ENCODE data around the gene PLEKHH1. TPM values are rescaled to one million over a fixed set of nuclear protein-coding genes. Genes with fewer than 3 reads are reported as not detected.

The PLEKHH1 gene
- total RNA-seq, 1 experiment from 2014 or later, result 35.3 TPM

GRCh38 chr14:67513631-67514108, 19.4 kb upstream of the PLEKHH1 start:
- no peak overlapping the region for H2AK5ac ChIP-seq (ENCODE audit: insufficient read length, low read length)
- no peaks in the 10 kb centered on the region; the same call in 1 of the 2 replicates for H3K4me1 ChIP-seq (ENCODE audit: insufficient read depth, low read length)
- no peak overlapping the region for H3K18ac ChIP-seq (ENCODE audit: insufficient read length, low read depth, low read length)
- peaks cover 12% of the 10 kb centered on the region; the same call in 1 of the 2 replicates for H3K27me3 ChIP-seq (ENCODE audit: insufficient read depth, low read length)
- no peak overlapping the region for H3K56ac ChIP-seq (ENCODE audit: insufficient read length, low read depth, low read length)
- no peak overlapping the region for H3K27ac ChIP-seq (ENCODE audit: insufficient read length, low read depth, low read length)
- no peaks in the 10 kb centered on the region for H3K79me2 ChIP-seq (ENCODE audit: insufficient read depth, low read length)
- H3K4me2 ChIP-seq (ENCODE audit: insufficient read depth, insufficient read length, low read length), result no peak overlapping the region
- H3K9me3 ChIP-seq (ENCODE audit: control insufficient read depth, low read depth, low read length), result no peaks in the 10 kb centered on the region
- Mint-ChIP-seq H3K27ac (peak overlapping the region in 1 of 3 experiments; percentile 23; a peak in 1 of 7 replicates), H3K36me3 (ENCODE audit: insufficient read depth in 1 of 3, low read depth in 3 of 3) (no peaks in the 10 kb centered on the region), H3K4me3 (peak overlapping the region; percentile 68 to 84; a peak in 4 of 5 replicates), H3K4me1 (peaks cover 0 to 5% of the 10 kb centered on the region in 2 experiments; a peak in 2 of 4 replicates), H3K27me3 (ENCODE audit: low read depth) (peaks cover 78% of the 10 kb centered on the region), H3K9me3 (no peaks in the 10 kb centered on the region)
- H4K20me1 ChIP-seq (ENCODE audit: control insufficient read depth, insufficient read depth, insufficient read length), result no peaks in the 10 kb centered on the region
- no peak overlapping the region for H4K5ac ChIP-seq (ENCODE audit: insufficient read length, low read depth, low read length)
- peaks cover 5% of the 10 kb centered on the region for H3K23me2 ChIP-seq (ENCODE audit: insufficient read length, low read depth, low read length, poor library complexity, severe bottlenecking)
- no peak overlapping the region for H2BK15ac ChIP-seq (ENCODE audit: low read depth, low read length)
- H2AFZ ChIP-seq (ENCODE audit: low read length), result no peak overlapping the region
- no peak overlapping the region for H3K23ac ChIP-seq (ENCODE audit: insufficient read length, low read depth, low read length)
- TF ChIP-seq CTCF (conservative IDR thresholded peaks at IDR 0.05), result no peak
- no peak for DNase-seq
- WGBS (ENCODE audit: extremely low coverage, insufficient read length, low lambda C conversion rate), result no CpG with 5 or more reads among the region's 1 CpG
- H4K91ac ChIP-seq (ENCODE audit: insufficient read length, low read depth, low read length), result no peak overlapping the region
- H3K4ac ChIP-seq (ENCODE audit: low read depth, low read length), result no peak overlapping the region
- H2BK5ac ChIP-seq (ENCODE audit: insufficient read length, low read length), result no peak overlapping the region
- H2BK12ac ChIP-seq (ENCODE audit: insufficient read length, low read depth, low read length), result no peak overlapping the region
- H3K14ac ChIP-seq (ENCODE audit: insufficient read depth, low read length), result no peak overlapping the region
- no peak overlapping the region for H4K8ac ChIP-seq (replicated peaks; ENCODE audit: insufficient read length, low read depth, low read length)
- no peak overlapping the region for H3K9ac ChIP-seq (ENCODE audit: extremely low read depth, insufficient read length, low read length)
- no peak overlapping the region for H2BK120ac ChIP-seq (ENCODE audit: low read depth, low read length, poor library complexity, severe bottlenecking)
- H2BK20ac ChIP-seq (ENCODE audit: low read depth, low read length, poor library complexity, severe bottlenecking), result no peak overlapping the region
- H3T11ph ChIP-seq (ENCODE audit: low read length), result no peak overlapping the region
- H3K79me1 ChIP-seq (ENCODE audit: insufficient read depth, low read depth, low read length, poor library complexity, severe bottlenecking), result no peaks in the 10 kb centered on the region

Data from H9 (cell line).